HG02610 (cell line): ENCODE measurements around the gene RGS9.
A peak's percentile ranks its signal among the peaks of the same experiment; 100 is the strongest.
"Not testable (repeated sequence)": the region's sequence is repeated elsewhere in the genome, so short reads cannot be mapped to it uniquely, and the experiment has no call there.

ENCODE experiments used
- ATAC-seq: cut with Tn5 transposase; IDR thresholded peaks from one replicate; pipeline ENCODE4 v1.9.1; 2021; ENCODE audit warnings: mild to moderate bottlenecking, moderate library complexity; ENCODE audit not compliant: unreplicated experiment

RGS9 gene

DNA sequence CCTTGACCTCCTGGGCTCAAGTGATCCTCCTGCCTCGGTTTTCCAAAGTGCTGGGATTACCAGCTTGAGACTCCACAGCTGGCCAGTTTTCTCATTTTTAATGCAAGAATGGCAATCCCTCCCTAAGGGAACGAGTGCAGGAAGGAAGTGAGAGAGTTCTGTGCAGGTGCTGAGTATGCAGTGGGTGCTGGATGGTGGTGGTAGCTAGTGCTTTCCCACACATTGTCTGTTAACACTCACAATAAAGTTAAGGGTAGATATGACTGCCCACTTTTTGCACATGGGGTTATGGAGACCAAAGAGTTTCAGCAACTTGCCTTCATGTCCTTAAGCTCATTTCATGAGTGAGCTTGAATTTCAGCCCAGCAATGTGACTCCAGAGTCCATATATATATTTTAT, 18.5 kb downstream of the RGS9 start:
- ATAC-seq: peak; percentile 59

DNA sequence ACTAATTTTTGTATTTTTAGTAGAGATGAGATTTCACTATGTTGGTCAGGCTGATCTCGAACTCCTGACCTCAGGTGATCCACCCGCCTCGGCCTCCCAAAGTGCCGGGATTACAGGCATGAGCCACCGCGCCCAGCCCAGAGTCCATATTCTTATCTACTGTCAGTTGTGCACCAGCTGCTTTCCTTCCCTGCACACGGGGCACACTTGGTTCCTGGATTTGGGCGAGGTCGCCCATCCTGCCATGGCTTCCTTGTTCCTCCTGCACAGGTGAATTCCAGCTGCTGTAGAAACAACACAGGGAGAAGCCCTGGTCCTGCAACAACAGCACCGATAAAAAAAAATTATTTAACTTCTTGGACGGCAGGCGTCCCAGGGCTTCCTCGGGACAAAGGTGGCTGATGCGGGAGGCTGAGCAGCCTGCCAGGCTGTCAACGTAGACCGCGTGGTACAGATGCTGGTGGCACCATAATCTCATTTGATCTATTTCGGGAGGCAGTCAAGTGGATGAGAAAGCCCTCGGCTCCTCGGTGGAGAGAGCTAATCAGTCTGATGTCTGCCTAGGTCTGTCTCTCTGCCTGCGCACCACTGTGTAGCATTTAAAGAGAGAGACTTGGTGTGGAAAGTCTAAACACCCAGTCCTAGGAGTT, 19.1 kb downstream of the RGS9 start:
- no peak for ATAC-seq

- ATAC-seq: no peak
Observed at GRCh38 chr17:65156835-65157565, 19.8 kb downstream of the RGS9 start.

DNA sequence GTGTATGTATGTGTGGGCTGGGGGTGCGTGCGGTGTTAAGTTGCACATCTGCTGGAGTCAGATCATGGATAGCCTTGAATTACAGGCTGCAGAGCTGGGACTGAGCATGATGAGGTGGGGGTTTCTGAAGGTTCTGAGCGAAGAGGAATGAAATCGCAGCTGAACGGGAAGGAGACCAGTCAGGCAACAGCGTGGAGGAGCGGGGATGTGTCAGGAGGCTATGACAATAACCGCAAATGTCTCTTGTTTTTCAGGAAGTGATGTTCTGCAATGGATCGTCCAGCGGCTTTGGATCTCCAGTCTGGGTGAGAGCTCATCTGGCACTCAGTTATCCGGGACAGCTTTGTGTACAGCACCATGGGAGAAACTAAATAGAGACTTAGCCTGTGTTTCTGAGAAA, 20.9 kb downstream of the RGS9 start:
- no peak for ATAC-seq

DNA sequence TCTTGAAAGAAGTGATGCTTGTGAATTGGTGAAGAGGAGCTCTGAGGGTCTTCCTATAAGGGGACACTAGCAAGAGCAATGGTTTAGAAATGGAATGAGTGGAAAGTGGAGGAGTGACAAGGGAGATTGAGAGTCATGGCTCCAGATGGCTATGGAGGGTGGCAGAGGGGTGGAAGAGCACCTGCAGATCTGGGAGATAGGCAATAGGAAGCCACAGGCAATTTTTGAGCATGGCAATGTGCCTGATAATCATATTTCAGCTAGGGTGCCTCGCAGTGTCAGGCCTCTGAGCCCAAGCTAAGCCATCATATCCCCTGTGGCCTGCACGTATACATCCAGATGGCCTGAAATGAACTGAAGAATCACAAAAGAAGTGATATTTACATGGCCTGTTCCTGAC, 21.5 kb downstream of the RGS9 start:
- no peak for ATAC-seq

GRCh38 chr17:65160516-65160915, 23.3 kb downstream of the RGS9 start:
- no peak for ATAC-seq

DNA sequence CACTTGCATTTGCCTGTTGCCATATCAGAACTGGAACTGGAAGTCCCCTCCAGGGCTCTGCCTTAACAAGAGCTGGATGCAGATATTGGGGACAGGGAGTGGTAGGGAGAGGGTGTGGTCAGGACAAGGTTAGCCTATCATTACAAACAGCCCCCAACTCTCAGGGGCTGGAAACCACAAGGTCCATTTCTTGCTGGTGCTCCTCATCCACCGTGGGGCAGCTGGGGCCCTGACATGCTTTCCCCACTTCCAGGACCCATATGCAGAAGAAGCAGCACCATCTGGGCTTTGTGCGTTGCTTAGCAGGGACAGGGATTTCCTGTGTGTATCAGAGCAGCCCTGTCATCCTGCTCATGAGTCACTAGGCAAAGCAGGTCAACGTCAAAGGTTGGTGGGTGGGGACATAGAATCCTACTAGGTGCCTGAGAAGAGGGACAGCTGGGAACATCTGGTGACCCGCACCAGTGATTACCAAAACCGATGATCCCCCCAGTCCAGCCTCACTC, 26.9 kb downstream of the RGS9 start:
- ATAC-seq: peak; percentile 97

- ATAC-seq: no peak
Observed at GRCh38 chr17:65166787-65167186, 29.6 kb downstream of the RGS9 start.

- ATAC-seq: no peak
Observed at GRCh38 chr17:65167566-65167965, 30.4 kb downstream of the RGS9 start.

- no peak for ATAC-seq
Observed at GRCh38 chr17:65169691-65170090, 32.5 kb downstream of the RGS9 start.

GRCh38 chr17:65170839-65171238, 33.7 kb downstream of the RGS9 start:
- no peak for ATAC-seq

DNA sequence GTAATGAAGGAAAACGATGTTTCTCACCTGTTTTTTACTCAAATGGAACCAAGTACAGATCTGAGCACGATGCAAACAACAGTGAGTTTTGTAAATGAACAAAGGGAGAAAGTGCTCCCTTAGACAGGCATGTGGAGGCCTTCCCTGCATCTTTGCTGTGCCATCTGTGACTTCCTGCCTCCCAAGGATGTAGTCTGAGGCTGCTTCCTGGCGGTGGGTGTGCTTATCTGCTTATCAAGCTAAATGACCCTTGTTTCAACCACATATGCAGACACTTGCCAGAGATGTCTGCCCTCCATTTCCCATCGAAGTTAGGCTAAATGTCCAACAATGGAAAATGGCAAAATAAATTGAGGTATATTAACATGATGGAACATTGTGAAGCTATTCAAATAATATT, 34.6 kb downstream of the RGS9 start:
- ATAC-seq: no peak

DNA sequence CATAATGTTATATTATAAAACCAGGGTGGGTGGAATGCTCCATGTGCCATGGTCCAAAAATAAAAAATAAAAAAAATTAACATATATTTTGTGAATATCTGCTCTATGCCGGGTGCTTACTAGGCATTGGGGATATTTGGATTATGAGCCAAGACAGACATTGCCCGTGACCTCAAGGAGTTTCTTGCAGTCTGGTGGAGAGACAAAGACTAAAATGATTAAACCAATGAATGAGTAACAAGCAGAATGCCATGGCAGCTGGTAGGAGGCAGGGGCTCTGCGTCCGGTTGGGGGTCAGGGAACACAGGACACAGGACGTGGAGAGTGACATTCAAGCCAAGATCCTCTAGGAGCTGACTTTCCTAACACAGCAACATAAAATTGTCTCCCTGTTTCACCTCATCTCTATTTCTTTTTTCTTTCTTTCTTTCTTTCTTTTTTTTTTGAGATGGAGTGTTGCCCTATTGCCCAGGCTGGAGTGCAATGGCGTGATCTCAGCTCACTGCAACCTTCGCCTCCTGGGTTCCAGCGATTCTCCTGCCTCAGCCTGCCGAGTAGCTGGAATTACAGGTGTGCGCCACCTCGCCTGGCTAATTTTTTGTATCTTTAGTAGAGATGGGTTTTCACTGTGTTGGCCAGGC, 35.4 kb downstream of the RGS9 start:
- ATAC-seq: no peak

- no peak for ATAC-seq
Observed at GRCh38 chr17:65173284-65173793, 36.2 kb downstream of the RGS9 start.

- no peak for ATAC-seq
Observed at GRCh38 chr17:65173976-65174683, 37.0 kb downstream of the RGS9 start.

- ATAC-seq: no peak
Observed at GRCh38 chr17:65174974-65175373, 37.8 kb downstream of the RGS9 start.

- no peak for ATAC-seq
Observed at GRCh38 chr17:65175952-65176351, 38.8 kb downstream of the RGS9 start.

GRCh38 chr17:65176646-65177409, 39.7 kb downstream of the RGS9 start:
- no peak for ATAC-seq

GRCh38 chr17:65177901-65178300, 40.7 kb downstream of the RGS9 start:
- no peak for ATAC-seq

DNA sequence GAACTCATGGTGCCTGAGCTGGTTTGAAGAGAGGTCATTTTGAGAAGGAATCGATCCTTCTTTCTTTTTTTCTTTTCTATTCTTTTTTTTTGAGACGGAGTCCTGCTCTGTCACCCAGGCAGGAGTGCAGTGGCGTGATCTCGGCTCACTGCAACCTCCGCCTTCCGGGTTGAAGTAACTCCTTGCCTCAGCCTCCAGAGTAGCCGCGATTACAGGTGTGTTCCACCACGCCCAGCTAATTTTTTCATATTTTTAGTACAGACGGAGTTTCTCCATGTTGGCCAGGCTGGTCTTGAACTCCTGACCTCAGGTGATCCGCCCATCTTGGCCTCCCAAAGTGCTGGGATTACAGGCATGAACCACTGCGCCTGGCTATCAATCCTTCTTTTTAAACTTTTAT, 43.1 kb downstream of the RGS9 start:
- not testable (repeated sequence) for ATAC-seq
